ENCODE data around the gene PDE9A.
A peak's percentile ranks its signal among the peaks of the same experiment; 100 is the strongest.

PDE9A gene

GRCh38 chr21:42758721-42759593, 105.5 kb downstream of the PDE9A start:
- no peak overlapping the region for H3K27ac Mint-ChIP-seq
- no peak overlapping the region for H3K4me3 Mint-ChIP-seq
- H3K4me1 Mint-ChIP-seq: no peaks in the 10 kb centered on the region
- ATAC-seq: no peak
- no peaks in the 10 kb centered on the region for H3K9me3 Mint-ChIP-seq
- no peaks in the 10 kb centered on the region for H3K36me3 Mint-ChIP-seq
- DNase-seq (ENCODE audit: low spot score in 2 of 2): no peak

- Mint-ChIP-seq H3K4me3 (no peak overlapping the region), H3K4me1 (no peaks in the 10 kb centered on the region)
- ATAC-seq: no peak
These were observed 106.1 kb downstream of the PDE9A start for GRCh38 chr21:42759594-42759927.

GRCh38 chr21:42760361-42760950, 107.0 kb downstream of the PDE9A start:
- ATAC-seq (no peak), DNase-seq (ENCODE audit: low spot score in 2 of 2) (no peak)
- Mint-ChIP-seq H3K36me3 (no peaks in the 10 kb centered on the region), H3K4me3 (no peak overlapping the region), H3K27ac (no peak overlapping the region), H3K4me1 (no peaks in the 10 kb centered on the region), H3K9me3 (no peaks in the 10 kb centered on the region)

More at GRCh38 chr21:42759594-42759927, 106.1 kb downstream of the PDE9A start:
- no peak for DNase-seq (ENCODE audit: low spot score in 2 of 2)
- no peaks in the 10 kb centered on the region for H3K9me3 Mint-ChIP-seq
- no peaks in the 10 kb centered on the region for H3K36me3 Mint-ChIP-seq
- no peak overlapping the region for H3K27ac Mint-ChIP-seq

DNA sequence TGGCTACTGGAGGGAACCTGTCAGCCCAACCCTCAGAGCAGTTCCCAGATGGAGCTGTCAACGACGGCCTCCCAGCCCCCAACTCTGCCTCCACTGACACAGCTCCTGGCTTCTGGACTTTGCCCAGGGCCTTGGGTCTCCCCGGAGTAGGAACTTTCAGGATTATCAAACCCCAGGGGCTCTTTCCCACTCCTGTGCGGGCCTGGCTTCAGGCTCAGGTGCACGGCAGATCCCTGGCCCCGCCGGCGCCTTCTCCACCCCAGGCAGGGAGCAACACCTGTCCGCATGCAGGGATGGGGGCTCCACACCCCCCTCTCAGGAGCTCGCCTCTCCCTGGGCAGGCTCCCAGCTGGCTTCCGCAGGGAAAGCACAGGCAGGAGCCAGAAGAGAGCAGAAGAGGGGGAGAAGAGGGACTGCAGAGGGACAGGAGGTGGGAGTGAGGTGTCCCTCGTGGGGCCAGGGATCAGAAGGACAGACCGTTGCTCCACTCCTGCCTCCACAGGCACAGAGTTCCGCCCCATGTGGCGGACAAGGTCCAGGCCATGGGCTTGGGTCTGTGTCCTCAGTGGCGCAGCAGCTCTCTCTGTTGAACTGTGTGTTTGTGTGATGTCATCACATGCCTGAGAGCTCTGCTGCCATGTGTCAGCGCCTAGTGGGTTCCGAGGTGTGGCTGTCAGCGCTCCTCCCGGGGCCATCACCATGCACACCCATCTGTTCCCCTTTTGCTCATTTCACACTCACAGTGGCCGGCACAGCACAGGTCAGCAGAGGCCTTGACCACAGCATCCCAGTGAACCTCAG, 107.7 kb downstream of the PDE9A start:
- Mint-ChIP-seq H3K4me3 (no peak overlapping the region), H3K9me3 (no peaks in the 10 kb centered on the region), H3K27ac (no peak overlapping the region), H3K36me3 (no peaks in the 10 kb centered on the region), H3K4me1 (no peaks in the 10 kb centered on the region)
- no peak for DNase-seq (ENCODE audit: low spot score in 2 of 2)
- peak; percentile 4 for ATAC-seq

DNA sequence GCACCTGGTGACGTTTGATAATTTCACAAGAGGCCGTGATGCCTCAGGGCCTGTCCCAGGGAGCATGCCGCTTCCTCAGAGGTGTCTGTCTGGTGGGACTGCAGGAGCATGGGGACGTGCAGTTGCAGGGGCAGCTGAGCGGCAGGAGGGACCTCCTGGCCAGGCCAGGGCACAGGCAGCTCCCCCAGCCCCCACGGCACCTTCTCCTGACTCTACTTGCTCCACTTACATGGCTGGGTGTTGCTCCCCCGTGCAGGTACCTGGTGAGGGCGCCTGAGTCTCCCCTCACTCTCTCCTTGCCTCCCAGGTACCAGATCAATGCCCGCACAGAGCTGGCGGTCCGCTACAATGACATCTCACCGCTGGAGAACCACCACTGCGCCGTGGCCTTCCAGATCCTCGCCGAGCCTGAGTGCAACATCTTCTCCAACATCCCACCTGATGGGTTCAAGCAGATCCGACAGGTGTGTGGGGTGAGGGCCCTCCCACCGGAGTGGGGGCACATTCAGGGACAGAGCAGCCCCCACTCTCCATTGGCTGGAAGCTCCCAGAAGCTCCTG, 108.4 kb downstream of the PDE9A start:
- Mint-ChIP-seq H3K36me3 (no peaks in the 10 kb centered on the region), H3K4me3 (no peak overlapping the region), H3K9me3 (no peaks in the 10 kb centered on the region), H3K27ac (peak overlapping the region; percentile 73), H3K4me1 (no peaks in the 10 kb centered on the region)
- ATAC-seq: no peak
- DNase-seq (ENCODE audit: low spot score in 2 of 2): no peak

DNA sequence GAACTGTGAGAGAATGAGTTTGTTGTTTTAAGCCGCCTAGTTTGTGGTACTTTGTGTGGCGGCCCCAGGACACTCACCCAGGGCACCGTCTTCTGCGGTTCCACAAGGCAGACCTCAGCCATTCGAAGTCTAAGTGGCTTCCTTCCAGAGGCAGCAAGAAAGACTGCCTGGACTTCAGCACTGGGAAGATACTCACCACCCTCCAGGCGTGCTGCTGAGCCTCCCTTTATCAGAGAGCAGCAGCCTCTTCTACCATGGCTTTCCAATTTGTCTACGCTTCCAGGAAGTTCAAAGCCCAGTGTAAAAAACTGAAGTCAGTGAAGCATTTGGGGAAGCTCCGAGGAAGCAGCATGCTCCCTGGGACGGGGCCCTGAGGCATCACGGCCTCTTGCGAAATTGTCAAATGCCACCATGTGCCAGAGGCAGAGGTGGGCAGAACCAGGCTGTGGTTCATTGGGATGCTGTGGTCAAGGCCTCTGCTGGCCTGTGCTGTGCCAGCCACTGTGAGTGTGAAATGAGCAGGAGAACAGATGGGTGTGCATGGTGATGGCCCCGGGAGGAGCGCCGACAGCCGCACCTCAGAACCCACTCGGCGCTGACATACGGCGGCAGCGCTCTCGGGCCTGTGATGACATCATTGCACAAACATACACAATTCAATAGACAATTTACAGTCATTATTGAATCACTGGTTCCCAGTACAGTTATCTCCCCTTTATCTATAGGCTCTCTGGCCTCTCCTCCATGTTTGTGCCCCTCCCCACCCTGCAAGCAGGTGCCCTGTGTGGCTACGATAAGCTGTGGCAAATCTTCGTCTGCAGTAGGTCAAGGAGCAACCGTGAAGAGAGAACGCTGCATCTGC, 110.4 kb downstream of the PDE9A start:
- Mint-ChIP-seq H3K36me3 (no peaks in the 10 kb centered on the region), H3K4me1 (no peaks in the 10 kb centered on the region), H3K4me3 (no peak overlapping the region), H3K27ac (no peak overlapping the region), H3K9me3 (no peaks in the 10 kb centered on the region)
- no peak for DNase-seq (ENCODE audit: low spot score in 2 of 2)
- no peak for ATAC-seq

GRCh38 chr21:42764443-42764760, 111.0 kb downstream of the PDE9A start:
- DNase-seq (ENCODE audit: low spot score in 2 of 2) (no peak), ATAC-seq (no peak)
- no peaks in the 10 kb centered on the region for H3K4me1 Mint-ChIP-seq
- no peak overlapping the region for H3K4me3 Mint-ChIP-seq
- no peaks in the 10 kb centered on the region for H3K9me3 Mint-ChIP-seq
- no peaks in the 10 kb centered on the region for H3K36me3 Mint-ChIP-seq
- H3K27ac Mint-ChIP-seq: no peak overlapping the region

GRCh38 chr21:42764883-42765282, 111.5 kb downstream of the PDE9A start:
- no peak for ATAC-seq
- Mint-ChIP-seq H3K4me3 (no peak overlapping the region), H3K4me1 (no peaks in the 10 kb centered on the region), H3K9me3 (no peaks in the 10 kb centered on the region), H3K27ac (no peak overlapping the region), H3K36me3 (no peaks in the 10 kb centered on the region)
- DNase-seq (ENCODE audit: low spot score in 2 of 2): no peak

- no peak for ATAC-seq
- H3K36me3 Mint-ChIP-seq: no peaks in the 10 kb centered on the region
- DNase-seq (ENCODE audit: low spot score in 2 of 2): no peak
- H3K4me3 Mint-ChIP-seq: no peak overlapping the region
- H3K4me1 Mint-ChIP-seq: no peaks in the 10 kb centered on the region
- H3K9me3 Mint-ChIP-seq: no peaks in the 10 kb centered on the region
- no peak overlapping the region for H3K27ac Mint-ChIP-seq
These were observed 112.2 kb downstream of the PDE9A start for GRCh38 chr21:42765656-42766055.

DNA sequence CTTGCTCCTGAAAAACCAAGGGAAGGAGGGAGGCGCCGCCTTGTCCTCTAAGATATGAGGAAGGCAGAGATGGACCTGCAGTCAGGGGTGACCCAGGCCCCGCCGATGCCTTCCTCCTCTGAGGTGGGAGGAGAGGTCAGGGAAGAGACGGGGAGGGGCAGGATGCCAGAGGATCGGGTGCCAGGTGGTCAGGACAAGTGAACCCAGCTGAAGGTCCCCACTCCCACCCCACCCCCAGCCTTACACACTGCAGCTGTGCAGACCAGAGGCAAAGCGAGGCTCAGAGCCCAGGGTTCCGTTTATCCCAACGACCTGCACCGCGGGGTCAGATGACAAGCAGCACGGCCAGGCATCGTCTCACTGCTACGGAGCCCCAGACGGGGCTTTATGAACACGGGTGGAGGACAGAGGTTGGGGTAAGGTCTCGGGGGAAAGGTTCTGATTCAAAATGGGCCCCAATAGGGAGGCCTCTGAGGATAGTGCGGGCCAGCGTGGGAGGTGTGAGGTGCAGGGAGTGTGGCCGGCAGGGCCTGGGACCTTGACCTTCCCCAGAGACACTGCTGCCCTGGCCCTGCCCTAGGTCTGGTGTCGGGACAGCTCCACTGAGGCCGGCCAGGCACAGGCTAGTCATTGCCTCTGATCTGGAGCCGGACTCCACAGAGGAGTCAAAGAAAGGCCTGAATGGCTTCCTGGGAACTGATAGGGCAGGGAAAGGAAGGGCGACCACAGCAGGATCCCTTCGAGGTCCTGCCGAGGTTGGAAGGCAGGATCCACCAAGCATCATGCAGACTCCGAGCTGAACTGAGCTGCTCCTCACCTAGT, 113.5 kb downstream of the PDE9A start:
- Mint-ChIP-seq H3K36me3 (no peaks in the 10 kb centered on the region), H3K27ac (no peak overlapping the region), H3K4me3 (no peak overlapping the region), H3K9me3 (no peaks in the 10 kb centered on the region), H3K4me1 (peaks cover 4% of the 10 kb centered on the region)
- ATAC-seq (no peak), DNase-seq (ENCODE audit: low spot score in 2 of 2) (no peak)

DNA sequence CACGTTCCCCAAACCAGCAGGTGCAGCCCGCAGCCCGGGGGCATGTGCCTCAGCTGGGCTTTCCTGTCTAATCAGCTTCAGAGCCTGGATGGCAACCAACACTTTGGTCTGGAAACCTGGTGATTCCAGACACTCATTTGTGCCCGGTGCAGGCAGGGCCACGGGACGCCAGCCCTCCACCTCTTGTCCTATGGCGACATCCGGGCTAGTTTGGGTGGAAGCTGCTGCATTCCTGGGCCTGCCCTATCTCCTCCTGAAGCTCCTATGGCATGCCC, 114.1 kb downstream of the PDE9A start:
- H3K36me3 Mint-ChIP-seq: no peaks in the 10 kb centered on the region
- DNase-seq (ENCODE audit: low spot score in 2 of 2): no peak
- H3K4me1 Mint-ChIP-seq: peaks cover 4% of the 10 kb centered on the region
- no peak for ATAC-seq
- H3K27ac Mint-ChIP-seq: no peak overlapping the region
- no peaks in the 10 kb centered on the region for H3K9me3 Mint-ChIP-seq
- H3K4me3 Mint-ChIP-seq: no peak overlapping the region

- Mint-ChIP-seq H3K4me1 (peaks cover 4% of the 10 kb centered on the region), H3K27ac (no peak overlapping the region)
These were observed 115.1 kb downstream of the PDE9A start for GRCh38 chr21:42768324-42769121.

GRCh38 chr21:42769183-42769819, 115.9 kb downstream of the PDE9A start:
- DNase-seq (ENCODE audit: low spot score in 2 of 2): no peak
- peaks cover 4% of the 10 kb centered on the region for H3K4me1 Mint-ChIP-seq
- no peak overlapping the region for H3K4me3 Mint-ChIP-seq
- H3K9me3 Mint-ChIP-seq: no peaks in the 10 kb centered on the region
- ATAC-seq: no peak
- H3K36me3 Mint-ChIP-seq: no peaks in the 10 kb centered on the region
- H3K27ac Mint-ChIP-seq: no peak overlapping the region

More at GRCh38 chr21:42768324-42769121, 115.1 kb downstream of the PDE9A start:
- H3K36me3 Mint-ChIP-seq: no peaks in the 10 kb centered on the region
- H3K4me3 Mint-ChIP-seq: no peak overlapping the region
- DNase-seq (ENCODE audit: low spot score in 2 of 2) (no peak), ATAC-seq (no peak)
- no peaks in the 10 kb centered on the region for H3K9me3 Mint-ChIP-seq
